Hepatic stellate cell (primary cell): ENCODE results near the gene SPTBN2.
"Not testable (repeated sequence)": the region's sequence is repeated elsewhere in the genome, so short reads cannot be mapped to it uniquely, and the experiment has no call there.

Experiments
- DNase-seq: peaks from one replicate; pipeline ENCODE4 v3.0.0; 2011; ENCODE audit warnings: low spot score

SPTBN2 gene

DNA sequence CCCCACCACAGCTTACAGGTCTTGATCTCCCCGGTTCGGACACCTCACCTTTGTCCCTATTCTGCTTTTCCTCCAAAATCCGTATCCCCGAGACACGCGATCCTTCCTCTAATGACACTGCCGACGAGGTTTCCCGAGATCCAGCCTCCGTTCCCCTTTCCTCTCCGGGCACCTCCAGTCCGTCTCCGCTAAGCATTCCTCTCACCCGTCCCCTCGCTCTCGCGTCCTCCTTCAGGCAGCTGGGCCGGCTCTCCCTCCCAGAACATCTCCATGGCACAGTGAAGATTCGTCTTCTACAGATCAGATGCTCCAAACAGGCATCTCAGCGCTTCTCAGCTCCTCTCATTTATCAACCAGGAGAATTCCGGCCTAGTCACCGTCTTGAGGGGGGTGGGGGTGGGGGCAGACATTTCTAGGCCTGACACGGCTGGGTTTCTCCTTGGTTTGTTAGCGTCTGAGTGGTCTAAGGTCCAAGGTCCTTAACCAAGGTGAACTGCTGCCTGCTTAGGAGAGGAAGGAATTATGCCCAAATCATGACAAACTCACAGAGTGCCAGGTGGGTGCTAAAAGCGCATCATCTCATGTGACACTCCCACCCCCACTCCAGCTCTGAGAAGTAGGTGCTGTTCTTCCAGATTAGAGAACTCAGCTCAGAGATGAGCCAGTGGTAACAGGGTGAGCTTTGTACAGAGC is at the start of gene SPTBN2:
SPTBN2 (minus strand) TSS at position 524 of the 693 bp plus-strand sequence. CDS start 7,976 bp downstream, outside the sequence.
- DNase-seq = peak; percentile 37

DNA sequence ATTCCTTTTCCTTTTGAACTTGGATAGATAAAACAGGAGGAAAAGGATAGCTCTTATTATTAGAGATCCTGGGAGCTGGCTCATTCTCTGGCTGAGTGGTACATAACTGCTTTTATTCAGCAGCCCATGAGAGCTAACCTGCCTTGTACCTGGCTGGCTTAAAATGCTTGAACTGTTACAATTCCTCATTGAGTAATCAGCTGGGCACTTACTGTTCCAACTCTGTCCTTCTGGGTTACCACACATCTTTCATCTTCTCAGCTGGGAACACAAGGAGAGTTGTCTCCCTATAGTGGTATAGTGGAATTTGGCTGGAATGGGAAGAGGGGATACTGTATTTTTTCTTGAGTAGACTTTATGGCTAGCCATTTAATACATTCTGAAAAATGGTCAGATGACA is 39.8 kb upstream of the SPTBN2 start:
- DNase-seq = no peak

DNA sequence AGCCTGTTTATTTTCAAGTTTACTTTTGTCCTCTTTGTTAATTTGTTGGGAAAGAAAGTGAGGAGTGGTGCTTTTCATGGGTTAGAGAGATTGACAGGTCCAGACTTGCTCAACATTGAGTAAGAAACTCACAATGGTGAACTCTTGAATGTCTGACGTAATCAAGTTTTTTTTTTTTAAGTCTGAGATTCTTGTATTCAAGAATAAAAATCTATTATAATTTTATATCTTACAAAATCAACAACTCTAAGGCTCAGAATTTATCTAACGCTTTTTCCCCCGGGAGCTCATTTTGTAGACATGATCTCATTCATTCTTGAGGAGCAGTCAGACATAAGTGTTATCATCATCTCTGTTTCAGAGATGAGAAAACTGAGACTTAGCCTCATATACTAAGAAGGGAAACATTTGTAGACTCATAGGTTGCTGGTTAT is 39.1 kb upstream of the SPTBN2 start:
- no peak for DNase-seq

DNA sequence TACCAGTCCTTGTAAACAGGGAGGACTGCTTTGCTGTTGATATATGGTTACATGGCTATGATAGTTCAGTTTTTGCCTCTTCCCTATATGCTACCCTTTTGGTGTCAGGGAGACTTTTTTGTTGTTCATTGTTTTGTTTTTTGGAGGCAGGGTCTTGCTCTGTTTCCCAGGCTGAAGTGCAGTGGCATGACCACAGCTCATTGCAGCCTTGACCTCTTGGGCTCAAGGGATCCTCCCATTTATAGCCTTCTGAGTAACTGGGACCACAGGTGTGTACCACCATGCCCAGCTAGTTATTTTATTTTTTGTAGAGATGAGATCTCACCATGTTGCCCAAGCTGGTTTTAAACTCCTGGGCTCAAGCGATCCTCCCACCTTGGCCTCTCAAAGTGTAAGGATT is 38.6 kb upstream of the SPTBN2 start:
- DNase-seq = no peak

DNA sequence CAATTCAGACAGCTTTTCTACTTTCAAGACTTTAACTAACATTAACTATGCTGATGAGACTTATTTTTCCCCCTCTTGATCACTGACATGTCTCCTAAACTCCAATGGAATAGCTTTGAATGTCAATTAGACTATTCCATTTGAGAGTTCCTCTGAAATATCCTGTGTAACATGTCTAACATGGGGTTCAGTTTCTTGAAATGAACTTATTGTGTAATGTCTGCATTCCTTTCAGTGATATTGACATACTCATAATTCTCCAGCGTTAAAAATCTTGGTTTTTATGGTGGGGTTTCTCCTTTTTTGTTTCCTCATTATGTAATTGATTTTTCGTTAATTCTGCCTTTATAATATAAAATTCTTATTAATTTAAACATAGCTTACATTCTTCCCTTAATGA is 37.7 kb upstream of the SPTBN2 start:
- DNase-seq = no peak

DNA sequence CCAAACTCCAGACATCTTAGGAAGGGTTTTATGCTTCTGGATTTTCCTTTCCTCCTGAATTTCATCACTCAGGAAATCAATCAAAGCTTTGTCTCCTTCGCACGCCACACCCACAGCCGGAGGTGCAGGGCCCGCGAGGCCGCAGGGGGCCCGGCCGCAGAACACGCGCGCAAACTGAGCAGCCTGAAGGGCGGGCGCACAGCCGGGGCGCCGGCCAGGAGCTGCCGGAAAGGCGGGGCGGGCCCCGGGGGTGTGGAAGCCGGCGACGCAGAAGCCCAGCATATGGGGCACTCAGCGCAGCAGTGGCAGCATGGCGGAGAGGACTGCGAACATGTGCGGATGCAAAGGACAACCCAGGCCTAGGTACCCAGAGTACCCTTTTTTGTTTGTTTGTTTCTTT is 33.1 kb upstream of the SPTBN2 start:
- DNase-seq = no peak

DNA sequence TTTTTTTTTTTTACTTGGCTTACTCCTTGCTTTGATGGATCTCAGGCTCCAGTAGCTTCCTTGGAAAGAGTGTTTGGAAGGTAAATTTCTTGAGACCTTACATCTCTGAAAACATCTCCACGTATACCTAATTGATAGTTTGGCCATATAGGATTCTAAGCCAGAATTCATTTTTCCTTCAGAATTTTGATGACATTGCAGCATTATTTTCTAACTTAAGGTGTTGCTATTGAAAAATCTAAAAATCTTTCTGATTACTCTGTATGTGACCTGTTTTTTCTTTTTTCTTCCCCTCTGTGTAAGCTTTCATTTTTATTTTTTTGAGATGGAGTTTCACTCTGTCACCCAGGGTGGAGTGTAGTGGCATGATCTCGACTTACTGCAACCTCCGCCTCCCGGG is 23.1 kb upstream of the SPTBN2 start:
- DNase-seq = no peak

DNA sequence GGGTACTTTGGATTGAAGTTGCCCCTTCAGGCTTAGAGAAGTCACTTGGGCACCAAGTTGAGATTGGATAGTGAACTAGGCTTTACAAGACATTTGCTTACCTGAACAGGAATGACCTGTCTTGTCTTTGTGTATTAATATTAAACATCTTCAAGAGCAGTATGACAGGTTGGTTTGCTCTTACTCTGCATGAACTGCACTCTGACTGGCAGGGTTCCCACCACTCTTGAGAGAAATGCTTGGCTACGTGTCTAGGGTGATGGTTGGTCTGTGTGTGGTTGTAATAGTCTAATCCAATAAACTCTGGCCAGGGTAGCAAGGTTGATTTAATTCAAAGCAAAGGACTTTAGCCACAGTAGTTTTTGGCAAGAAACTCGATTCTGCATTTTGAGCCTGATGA is 20.1 kb upstream of the SPTBN2 start:
- no peak for DNase-seq

DNA sequence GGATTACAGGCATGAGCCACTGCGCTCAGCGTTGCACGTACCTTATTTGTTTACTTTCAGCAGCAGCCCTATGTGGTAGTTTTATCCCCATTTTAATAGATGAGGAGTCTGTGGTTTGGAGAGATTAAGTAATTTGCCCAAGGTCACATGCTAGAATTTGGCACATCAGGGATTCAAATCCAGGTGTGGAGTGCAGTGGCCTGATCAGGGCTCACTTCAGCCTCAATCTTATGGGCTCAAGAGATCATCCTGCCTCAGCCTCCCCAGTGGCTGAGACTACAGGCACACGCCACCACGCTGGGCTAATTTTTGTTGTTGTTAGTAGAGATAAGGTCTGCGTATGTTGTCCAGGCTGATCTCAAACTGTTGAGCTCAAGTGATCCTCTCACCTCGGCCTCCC is 18.5 kb upstream of the SPTBN2 start:
- no peak for DNase-seq

DNA sequence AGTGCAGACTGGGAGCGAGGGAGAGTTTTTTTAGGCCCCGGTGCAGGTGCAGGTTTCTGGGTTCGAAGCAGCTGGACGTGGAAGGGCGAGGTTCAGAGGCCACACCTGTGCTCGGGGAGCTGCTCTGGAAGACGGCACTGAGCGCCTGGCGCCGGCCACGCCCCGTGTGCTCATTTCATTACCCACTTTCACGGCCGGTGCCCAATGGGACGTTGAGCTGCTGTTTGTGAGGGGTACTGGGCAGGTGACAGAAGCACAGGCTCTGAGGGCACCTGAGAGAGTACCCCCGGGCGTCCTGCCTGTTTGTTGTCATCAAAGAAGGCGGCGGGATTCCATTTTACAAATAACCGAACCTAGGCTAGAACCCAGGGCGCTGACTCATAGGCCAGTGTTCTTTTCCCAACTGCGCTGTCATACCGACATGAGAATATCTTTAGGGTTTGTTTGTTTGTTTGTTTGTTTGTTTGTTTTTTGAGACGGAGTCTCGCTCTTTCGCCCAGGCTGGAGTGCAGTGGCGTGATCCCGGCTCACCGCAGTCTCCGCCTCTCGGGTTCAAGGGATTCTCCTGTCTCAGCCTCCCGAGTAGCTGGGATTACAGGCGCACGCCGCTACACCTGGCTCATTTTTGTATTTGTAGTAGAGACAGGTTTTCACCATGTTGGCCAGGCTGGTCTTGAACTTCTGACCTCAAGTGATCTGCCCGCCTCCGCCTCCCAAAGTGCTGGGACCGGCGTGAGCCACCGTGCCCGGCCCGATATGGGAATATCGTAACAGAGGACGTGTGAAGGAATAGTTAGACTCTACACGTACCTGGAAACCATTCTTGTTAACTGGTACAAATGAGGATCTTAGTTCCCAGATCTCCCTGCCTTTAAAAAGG is 16.6 kb upstream of the SPTBN2 start:
- DNase-seq = no peak

DNA sequence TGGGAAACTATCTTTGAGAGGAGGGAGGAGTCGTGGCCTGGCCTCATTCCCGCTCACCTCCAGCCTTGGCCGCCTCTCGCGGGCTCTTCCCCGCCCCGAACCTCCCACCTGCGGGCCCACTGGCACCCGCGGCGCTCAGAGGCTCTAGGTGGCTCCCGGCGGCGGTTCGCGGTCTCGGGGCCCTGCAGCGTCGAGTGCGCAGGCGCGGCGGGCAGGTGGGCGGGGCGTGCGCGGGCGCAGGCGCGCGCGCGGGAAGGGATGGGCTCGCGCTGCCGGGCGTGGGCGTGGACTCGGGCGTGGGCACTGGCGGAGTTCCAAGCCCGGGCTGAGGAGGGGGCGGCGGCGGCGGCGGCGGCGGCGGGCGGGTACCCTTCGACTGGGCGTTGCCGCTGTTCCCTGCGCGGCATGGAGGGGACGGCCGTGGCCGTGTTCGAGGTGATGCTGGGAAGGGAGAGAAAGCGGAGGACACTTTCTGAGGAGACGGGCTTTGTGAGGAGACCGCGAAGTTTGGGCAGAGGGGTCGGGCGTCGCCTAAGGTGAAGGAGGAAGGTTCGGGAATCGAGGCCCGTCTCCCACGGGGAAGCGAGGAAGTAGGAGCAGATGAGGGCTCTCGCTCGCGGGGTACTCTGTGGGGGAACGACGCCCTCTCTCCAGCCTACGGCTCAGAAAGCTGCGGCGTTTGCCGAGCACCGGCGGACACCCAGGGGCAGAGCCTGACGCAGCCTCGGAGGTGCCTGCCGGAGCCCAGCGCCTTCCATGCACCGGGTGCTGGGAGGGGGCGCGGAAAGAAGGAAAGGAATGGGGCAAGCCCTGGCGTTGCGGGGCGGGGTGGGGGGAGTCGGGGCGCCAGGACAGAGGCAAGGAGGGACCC is 15.7 kb upstream of the SPTBN2 start:
- peak; percentile 93 for DNase-seq

DNA sequence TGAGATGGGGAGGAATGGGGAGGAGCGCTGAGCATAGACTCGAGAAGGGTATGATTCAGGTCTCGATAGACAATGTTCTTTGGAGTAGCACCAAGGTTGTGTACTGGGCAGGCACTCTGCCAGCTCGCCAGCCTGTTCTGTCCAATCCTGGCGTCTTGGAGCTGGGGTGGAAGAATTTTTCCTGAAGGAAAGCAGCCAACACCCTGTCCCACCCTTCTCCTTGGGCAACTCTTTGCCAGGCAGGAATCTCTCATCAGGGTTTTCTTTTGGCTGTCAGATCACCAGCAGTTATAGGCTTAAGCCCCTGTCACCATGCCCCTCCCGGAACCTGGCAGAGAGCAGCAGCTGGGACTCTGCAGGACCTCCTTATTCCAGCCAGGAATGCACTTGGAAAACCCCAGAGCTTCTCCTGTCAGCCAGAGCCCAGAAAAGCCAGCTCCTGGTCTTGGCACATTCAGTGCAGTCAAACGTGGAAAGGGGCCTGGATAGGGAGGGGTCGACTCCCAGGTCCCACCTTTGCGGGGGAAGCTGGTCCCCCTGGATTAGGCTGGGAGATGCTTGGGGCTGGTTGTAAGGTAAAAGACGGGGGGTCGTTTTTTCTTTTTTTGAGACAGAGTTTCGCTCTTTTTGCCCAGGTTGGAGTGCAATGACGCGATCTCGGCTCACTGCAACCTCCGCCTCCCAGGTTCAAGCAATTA is 14.4 kb upstream of the SPTBN2 start:
- no peak for DNase-seq

DNA sequence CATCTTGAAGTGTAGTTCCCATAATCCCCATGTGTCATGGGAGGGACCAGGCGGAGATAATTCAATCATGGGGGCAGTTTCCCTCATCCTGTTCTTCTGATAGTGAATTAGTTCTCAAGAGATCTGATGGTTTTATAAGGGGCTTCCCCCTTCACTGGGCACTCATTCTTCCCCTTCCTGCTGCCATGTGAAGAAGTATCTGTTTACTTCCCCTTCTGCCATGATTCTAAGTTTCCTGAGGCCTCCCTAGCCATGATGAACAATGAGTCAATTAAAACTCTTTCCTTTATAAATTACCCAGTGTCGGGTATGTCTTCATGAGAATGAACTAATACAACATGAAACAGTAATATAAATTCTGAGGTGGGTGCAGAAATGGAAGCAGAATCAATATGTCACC is 12.1 kb upstream of the SPTBN2 start:
- DNase-seq = no peak

DNA sequence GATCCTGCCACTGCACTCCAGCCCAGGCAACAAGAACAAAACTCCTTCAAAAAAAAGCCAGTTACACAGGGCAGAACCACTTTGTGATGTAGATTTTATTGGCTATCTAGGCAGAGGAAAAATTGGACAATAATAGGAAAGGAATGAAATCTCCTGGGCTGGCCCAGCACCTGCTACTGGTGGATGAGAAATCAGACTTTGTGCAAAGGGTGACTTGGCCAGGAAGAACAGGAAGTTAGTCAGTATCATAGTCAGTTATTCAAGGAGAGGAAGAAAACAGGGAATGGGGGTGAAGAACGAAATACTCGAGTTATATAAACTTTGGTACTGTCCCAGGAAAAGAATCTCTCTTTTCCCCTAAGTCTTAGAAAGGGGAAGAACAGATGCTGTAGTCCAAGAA is 11.0 kb upstream of the SPTBN2 start:
- peak; percentile 22 for DNase-seq

DNA sequence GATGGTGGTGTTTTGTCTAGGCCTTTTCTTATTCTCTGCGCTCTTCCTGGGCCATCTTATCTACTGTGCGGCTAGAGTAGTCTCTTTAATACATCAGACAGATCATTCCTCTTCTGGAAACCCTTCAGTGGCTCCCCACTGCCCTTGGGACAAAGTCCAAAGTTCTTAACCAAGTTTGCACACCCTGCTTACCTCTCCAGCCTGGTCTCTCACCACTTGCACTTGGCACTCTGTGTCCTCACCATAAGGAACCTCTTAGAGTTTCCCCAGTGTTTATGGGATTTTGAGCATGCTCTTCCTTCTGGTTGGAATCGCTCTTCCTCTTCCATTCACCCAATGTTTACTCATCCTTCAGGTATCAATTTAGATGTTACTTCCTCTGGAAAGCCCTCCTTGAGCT is 5.2 kb upstream of the SPTBN2 start:
- no peak for DNase-seq

DNA sequence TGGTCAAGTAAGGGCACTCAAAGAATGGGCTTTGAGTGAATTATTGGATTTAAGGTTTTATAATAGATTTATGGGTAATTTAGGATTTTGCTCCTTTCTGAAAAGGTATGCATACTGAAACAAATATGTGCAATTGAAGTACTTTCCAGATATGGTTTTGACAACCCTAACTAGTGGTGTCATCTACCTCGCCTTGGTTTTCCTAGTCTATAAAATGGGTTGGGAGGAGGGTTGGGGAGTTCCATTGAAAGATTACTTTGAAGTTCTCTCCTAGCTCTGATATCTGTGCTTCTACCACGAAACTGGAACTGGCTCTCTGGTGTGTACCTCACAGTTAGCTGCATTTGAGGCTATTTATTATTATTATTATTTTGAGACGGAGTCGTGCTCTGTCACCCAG is 431 bp upstream of the SPTBN2 start:
- DNase-seq = no peak

DNA sequence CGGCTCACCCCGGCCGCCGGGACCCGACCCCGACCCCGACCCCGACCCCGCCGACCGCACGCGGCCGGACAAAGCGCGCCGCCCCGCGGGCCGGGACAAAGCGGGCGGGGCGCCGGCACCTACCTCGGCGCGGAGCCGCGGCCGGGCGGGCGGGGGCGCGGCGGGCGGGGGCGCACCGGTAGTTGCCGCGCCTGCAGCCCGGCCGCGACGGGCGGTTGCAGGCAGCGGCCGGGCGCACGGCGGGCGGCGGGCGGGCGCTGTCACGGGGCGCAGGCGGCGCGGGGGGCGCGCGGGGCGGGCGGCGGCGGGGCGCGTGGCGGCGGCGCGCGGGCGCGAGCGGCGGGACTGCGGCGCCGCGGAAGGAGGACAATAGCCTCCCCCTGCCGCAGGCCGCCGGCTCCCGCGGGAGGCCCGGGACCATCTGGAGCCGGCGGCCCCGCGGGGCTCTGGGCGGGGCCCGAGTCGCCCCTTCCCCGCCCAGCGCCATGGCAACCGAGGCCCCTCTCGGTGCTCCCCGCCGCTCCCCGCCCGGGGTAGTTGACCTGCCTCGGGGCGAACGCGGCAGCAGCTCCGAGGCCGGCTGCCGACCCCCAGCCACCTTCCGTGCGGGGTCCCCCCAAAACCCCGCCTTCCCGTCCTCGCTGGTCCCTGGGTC is 851 bp downstream of the SPTBN2 start:
- DNase-seq = no peak

DNA sequence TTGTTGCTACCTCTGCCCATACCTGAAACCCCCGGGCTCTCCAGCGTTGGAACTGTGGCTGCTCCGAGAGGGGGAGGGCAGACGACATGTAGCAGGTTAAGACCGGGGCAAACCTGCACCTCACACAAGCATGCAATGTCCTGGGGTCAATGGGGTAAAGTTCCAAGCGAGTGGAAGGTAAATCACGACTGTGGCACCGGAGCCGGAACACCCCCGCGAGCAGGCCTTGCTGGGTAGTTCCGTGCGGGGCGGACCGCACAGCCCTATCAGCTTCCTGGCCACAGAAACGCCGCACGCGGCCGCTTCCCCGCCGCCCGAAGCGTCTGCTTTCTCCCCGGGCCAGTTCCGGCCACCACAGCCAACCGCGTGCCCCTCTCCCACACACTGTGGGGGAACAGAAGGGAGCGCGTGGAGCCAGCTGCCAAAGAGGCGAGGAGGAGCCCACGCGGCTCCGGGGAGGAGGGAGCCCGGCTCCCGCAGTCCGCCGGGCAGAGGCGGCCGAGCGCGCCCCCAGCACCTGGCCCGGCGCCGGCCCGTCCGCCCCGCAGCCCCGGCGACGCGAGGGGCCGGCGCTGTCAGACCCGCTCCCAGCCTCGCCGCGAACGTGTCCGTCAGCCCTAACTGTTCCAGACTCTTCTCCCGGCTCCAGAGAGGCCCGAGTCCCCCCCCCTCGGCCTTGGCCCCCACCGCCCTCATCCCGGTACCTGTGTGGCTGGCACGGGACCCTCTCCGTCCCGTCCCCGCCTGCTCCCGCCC is 1.6 kb downstream of the SPTBN2 start:
- DNase-seq = peak; percentile 47

DNA sequence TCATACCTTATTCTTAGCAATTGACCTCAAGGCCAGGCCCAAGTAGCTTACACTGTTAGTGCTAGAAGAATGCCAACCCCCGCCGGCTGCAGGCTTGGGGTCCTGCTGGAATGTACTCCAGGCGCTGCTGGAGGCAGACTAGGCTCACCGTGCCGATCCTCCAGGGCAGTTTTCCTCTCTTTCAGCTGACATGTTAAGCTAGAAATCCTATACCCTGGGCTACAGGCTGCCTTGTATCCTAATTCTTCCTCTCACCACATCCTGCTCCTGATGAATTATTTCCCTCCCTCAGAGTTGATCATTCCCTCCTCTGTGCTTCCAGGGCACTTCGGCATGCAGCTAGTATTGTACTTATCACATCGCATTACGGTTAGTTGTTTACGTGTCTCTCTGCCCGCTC is 3.4 kb downstream of the SPTBN2 start:
- DNase-seq = no peak

DNA sequence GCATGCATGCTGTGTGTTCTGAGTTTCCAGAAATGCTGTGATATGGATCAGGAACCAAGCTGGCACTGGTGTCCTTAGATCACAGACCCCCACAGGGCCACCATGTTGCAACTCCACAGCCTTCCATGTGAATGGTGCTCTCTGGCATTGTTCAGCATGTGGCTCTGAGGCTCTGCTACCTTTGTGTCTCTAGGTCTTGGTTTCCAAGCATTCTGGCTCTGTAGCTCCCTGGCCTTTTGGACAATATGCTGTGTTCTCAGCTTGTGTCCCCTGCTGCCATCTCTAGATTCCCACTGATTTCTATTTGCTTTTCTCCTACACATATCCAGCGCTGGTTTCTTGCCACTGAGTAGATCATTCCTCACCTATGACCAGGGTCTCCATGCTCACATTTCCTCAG is 3.9 kb downstream of the SPTBN2 start:
- DNase-seq = no peak

DNA sequence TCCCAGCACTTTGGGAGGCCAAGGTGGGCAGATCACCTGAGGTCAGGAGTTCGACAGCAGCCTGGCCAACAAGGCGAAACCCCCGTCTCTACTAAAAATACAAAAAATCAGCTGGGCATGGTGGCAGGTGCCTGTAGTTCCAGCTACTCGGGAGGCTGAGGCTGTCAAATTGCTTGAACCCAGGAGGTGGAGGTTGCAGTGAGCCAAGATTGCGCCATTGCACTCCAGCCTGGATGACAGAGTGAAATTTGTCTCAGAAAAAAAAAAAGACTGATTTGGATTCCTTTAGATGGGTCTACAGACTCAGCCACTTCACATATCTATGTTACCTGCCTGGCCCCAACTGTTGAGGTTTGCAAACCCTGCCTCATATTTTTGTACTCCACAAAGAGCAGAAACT is 4.8 kb downstream of the SPTBN2 start:
- DNase-seq = not testable (repeated sequence)
